ENCODE measurements around the gene FLNC.

Gene FLNC

DNA sequence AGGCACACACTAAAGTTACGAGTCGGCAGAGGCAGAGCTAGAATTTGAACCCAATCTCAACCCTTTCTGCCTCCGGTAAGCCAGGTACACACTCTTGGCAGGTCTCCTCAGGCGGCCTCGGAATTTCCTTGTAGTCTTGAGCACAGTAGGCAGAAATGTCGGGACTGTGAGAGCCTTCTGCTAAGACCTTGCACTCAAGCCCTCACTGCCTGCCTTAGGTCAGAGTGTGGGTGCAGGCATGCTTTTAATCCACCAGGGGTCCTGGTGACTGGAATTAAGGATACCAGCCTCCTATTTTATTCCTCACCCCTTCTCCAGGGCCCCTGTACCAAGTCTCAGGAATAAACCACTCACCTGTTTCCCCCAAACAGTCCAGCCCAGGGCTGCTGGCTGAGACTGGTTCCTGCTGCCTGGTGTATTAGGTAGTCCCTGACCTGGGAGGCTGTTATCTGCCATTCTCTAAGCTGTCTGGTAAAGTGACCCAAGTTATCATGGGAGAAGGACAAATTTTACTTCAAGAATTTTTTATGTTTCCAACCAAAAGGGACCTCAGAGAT lies 33.3 kb downstream of the FLNC start:
- peak; percentile 34 to 42 for DNase-seq

DNA sequence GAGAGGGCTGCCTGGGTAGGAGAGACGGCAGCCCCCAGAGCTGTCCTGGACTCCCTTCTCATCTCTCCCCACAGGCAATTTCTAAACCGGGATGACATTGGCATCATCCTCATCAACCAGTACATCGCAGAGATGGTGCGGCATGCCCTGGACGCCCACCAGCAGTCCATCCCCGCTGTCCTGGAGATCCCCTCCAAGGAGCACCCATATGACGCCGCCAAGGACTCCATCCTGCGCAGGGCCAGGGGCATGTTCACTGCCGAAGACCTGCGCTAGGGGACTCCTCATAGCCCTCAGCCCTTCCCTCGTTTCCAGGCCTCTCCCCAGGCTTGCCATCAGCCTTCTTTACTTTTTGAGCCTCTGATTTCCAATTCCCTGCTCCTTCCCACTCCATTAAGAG lies 35.1 kb downstream of the FLNC start:
- DNase-seq: no peak

DNA sequence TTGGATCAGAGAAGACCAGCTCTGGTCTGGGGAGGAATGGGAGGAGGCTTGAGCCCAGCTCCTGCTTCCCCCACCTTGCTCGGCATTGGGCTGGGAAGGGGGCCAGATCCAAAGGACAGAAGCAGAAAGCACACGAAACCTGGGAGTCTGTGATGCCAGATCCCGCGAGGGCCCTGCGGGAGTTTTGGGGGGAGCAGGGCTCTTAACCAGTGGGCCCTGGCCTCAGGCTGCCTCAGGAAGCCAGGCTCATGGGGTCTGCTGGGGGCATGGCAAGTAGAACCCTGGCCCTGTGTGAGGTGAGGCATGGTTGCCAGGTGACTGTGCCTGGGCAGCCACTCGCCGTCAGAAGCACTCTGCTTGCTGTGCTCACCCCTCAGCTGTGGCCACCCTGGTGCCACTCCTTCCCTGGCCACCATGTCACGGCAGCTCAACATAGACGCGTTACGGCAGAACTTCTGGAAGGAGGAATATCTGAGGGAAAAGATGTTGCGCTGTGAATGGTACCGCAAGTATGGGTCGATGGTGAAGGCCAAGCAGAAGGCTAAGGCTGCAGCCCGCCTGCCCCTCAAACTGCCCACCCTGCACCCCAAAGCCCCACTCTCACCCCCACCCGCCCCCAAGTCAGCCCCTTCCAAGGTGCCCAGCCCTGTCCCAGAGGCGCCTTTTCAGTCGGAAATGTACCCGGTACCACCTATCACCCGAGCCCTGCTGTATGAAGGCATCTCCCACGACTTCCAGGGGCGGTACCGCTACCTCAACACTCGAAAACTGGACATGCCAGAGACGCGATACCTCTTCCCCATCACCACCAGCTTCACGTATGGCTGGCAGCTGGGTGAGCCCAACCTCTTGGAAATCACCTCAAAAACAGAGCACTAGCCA lies 36.0 kb downstream of the FLNC start:
- DNase-seq: no peak

DNA sequence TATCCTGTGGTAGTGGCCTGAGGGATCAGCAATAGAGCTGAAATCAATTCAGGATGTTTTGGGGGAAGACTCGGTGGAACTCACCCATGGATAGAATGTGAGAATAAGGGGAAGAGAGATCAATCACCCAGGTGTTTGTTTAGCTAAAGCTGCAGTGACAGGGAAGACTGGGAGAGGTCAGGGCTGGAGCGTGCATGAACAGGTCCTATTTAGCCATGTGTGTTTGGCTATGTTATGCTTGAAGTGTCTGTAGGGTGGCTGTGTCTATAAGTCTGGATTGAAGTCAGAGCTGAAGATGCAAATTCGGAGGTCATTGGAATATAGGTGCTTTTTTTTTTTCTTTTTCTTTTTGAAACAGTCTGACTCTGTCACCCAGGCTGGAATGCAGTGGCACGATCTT lies 37.0 kb downstream of the FLNC start:
- no peak for DNase-seq

DNA sequence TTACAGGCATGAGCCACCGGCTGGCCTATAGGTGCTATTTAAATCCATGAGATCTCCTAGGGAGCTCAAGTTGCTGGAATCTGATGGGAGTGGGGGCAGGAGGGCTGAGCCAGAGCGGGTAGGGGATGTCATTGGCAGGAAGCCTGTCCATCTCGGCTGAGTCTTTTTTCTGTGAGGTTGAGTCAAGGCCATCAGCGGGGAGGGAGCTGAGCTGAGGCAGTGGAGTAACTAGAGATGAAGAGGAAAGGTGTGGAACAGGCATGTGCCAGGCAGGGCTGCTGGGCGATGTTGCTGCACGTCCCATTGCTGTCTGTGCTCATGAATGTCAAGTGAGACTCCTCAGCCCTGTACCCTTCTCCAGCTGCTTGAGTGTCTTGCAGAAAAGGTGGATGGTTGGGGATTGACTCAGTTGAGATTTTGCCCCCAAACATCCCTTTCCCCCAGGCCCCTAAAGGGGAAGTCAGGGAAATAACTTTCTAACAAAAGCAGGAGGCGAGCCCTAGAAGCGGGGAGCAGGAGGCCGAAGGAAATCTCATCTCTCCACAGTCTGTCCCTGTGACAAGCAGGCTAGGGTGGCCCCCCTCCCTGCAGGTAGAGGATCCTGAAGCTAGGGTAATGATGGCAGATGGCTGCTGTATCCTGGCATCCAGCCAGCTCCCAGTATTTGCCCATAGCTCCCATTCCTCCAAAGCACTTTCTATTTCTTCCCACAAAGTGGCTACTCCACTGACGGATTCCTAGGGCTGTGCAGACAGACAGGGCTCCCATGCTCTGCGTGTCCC lies 37.8 kb downstream of the FLNC start:
- no peak for DNase-seq

DNA sequence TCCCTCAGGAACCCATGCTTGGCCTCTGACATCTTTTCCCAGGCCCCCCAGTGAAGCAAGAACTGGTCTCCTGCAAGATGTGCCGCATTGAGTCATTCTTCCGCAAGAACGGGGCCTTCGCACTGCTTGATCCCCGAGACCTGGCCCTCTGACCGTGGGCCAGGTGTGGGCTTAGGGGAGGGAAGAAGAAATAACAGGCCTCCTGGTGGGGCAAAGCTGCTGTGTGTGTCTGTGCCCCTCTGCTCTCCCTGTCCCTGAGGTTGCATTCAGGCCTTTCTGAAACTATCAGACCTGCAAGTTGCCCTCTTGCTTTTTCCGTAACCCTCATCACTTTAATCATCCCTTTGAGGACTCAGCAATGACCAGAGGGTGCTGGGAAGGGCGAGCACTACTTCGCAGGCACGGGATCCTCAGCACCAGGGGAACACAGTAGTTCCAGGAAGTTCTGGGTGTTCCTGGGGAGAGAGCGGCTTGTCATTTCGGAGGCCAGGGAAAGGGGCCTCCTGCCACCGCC lies 38.5 kb downstream of the FLNC start:
- no peak for DNase-seq

DNA sequence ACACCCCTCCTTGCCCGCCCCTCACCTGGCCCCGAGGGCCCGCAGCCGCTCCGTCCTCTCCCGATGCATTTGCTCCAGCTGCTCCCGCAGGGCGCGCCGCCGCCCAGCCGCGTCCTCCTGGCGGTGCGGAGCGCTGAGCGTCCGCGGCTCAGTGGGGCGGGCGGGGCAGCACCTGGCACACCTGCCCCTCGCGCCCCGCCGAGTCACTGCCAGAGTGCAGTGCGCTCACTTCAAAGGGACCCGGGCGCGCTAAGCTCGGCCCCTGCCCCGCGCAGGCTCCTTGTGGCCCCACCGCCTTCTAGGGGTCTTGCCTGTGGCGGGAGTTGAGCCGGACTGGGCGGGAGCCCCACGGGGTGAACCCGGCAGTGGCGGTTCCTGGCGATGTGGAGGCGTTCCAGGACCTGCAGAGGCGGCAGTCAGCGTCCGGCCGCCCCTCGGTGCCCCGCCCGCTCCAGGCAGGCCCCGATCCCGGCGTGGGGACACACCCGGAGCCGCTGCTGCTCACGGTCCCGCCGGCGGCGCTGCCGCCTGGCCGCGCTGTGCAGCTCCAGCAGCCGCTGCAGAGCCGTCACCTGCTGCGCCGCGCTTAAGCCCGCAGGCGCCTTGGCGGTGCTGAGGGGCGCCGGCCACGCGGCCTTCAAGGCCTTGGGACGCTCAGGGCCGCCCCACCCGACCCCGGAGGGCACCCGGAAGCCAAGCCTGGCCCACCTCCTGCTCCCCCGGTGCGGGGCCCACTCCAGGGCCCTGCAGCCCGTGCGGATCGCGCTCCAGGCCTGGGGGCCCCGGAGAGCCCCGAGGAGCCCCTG lies 39.1 kb downstream of the FLNC start:
- DNase-seq: peak; percentile 22 to 41

DNA sequence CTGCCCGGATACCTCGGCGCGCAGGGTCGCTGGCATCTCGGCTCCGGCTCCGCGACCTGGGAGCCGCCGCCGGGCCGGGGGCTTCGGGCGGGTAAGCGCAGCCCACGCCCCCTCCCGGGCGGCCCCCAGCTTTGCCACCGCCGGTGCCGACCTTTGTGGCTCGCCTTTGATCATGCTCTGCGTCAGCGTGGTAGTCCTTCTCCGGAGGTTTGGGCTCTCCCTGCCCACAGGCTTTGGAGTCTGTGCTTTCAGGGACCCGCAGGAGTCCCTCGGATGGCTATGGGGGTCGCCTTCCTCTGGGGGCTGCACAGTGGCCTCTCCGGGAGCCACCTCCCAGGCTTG lies 39.7 kb downstream of the FLNC start:
- no peak for DNase-seq

DNA sequence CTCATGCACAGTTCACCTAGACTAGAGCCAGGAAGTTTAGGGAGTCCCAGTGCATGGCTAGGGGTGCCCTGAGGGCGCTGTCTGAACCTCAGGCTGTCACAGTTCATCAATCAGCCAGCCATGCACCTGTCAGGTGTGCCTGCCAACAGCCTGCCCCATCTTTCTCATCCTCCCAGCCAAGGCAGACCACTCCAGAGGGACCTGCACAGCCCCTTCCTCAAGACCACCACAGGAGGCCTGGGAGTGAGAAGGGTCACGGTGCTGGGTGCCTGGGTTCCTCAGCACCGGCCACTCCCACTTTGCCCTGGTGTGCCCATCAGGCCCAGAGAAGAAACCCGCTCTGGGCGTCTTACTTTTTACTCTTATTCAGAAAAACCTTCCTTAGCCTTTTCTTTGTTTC lies 40.8 kb downstream of the FLNC start:
- no peak for DNase-seq

DNA sequence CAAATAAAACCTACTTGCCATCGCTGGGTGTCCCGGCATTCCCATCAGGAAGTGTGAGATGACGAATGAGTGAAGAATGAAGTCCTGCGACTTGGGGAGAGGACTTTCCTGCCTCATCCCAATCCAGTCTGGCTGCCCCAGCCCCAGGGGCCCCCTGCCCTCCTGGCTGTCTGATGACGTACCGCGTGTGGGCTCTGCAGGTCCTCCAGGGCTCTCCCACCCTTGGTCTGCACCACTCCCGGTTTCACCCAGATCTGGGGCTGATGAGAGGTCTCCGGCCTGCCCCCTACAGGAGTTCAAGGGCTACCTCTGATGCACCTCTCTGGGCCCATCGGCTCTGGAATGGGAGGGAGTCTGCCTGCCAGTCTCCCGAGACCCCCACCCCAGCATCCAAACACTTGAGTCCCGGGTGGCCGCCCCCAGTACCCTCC lies 42.2 kb downstream of the FLNC start:
- no peak for DNase-seq

DNA sequence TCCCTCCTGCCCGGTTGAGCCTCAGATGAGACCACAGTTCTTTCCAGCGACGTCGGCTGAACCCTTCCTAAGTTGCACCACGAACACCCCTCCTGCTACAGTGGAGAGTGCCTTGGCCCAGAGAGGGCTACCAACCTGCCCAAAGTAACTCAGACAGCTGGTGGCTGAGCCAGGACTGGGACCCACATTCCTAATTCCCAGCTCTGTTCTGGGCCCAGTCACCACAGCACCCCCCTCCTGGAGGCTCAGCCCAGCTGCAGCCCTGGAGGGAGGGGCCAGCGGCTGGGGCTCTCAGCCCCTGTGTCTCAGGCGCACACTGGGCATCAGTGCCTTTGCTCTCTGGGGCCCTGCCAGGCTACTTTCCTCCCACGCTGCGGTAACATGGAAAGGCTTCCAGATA lies 43.0 kb downstream of the FLNC start:
- no peak for DNase-seq

DNA sequence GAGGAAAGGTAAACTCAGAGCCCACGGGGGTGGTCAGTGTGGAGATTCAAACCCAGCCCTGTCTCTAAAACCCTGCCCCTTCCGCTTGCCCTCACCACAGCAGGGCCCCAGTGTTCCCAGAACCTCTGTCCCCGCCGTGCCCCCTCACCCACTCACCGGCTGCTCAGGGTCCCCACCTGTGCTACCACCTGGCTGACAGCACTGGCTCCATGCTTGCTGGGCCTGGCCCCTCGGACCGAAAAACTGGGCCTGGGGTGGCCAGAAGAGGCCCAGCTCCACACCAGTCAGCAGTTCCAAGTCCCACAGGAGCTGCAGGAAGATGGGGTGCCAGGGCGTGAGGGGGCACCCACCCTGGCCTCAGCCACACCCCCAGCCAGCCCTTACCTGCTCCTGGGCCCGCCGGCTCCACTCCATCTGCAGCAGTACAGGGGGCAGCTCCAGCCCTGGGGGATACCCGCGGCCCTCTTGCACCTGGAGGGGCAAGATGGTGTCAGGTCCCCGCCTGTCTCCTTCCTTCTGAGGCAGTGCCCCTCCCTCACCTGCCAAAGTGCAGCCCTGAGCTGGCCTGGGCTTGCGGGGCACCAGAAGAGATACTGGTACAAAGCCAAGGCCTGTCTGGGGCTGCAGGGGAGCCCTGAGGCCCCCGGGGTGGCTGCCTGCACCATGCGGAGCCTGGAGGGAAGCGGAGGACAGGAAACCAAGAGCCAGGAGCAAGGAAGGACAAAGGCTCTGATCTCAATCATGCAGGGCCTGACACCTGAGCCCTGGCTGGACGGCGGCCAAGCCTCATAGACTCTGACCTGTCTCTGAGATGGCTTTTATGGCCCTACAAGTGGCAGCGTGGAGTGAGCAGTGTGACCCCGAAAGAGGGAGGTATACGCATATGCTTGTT lies 44.2 kb downstream of the FLNC start:
- no peak for DNase-seq

DNA sequence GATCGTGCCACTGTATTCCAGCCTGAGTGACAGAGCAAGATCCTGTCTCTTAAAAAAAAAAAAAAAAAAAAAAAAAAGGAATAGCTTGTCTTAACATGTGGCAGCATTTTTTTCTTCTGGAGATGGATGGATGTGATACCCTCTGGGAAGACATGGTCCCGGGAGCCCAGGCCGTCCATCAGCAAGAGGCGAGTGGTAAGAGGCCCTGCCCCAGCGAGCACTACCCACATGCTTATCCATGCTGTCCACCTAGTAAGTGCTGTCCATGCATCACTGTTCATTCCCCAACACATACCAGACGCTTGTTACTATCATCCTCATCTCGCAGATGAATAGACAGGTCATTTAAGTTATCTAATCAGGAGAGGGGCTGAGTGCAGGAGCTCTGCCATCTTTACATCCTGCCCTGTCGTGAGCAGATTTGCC lies 45.3 kb downstream of the FLNC start:
- DNase-seq: no peak

DNA sequence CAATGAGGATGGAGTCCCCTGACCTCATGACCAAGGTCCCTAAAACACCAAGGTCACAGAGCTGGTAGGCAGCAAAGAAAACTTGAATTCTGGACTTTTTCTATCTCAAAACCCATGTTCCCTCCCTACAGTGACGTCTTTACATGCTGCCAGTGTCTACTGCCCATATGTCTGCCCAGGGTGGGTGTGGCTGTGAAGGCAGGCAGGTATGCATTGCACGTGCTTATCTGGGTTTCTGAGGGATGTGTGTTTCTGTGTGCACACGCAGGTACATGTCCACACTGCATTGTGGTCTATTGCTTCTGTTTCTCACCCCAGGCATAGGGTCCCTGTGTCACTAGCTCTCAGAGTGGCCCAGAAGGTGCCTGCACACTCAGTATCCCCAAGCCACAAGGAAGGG lies 45.9 kb downstream of the FLNC start:
- no peak for DNase-seq

DNA sequence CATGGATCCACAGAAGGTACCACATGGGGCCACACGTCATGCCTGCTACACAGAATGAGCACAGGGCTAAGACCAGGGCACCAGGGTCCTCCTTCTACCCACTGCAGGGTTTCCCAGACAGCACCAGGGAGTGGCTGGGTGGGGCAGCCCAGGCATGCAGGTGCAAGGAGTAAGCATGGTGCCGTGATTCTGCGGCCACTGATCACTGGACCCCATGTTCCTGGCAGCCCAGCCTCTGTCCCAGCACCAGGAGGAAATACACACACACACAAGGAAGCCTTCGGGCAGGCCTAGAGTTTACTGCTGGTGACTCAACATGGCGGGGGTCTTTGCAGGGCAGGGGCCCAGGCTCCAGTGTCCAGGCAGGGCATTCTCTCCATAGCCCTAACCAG lies 46.4 kb downstream of the FLNC start:
- no peak for DNase-seq

DNA sequence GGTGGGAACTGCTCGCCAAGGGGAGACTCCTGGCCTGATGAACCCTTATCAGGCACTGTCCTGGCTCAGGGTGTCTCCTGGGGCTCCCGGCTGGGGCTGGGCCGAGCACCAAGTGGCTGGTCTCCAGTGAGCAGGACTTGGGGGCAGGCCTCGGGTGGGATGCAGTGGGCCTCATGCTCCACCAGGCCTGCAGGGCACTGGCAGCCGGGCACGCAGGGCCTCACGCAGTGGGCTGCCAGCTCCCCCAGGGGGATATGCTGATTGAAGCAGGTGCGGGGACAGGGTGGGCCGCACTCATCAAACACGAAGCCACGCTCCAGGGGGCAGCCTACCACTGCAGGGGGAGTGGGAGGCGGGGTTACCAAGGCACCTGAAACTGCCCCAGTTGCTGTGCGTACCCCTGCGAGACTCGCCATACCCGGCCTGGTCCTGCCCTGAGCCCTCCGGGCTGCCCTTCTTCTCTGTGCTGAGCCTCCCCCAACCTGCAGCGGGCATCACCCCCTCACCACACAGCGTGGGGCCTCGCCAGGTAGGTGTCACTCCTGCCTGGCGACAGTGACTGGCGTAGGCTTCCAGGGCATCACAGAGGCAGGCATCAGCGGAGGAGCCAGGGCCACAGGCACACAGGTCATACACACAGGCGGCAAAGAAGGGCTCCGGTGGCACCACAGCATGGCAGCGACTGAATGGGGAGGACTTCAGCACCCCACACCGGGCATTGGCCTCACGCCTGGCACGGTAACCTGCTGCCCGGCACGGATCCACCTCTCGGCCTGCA lies 47.0 kb downstream of the FLNC start:
- DNase-seq: no peak

DNA sequence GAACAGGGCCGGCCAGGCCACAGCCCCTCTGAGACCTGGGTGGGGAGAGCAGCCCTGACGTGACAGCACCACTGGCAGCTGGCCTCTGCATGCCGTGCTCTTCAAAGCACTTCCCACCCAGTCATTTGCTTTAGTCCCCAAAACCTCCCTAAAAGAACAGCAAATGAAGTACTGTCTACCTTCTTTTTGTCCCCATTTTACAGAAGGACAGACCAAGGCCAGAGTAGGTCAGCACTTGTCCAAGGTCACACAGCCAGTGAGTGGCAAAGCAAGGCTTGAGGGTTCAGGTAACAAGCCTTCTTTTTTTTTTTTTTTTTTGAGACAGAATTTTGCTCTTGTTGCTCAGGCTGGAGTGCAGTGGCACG lies 47.5 kb downstream of the FLNC start:
- DNase-seq: no peak

DNA sequence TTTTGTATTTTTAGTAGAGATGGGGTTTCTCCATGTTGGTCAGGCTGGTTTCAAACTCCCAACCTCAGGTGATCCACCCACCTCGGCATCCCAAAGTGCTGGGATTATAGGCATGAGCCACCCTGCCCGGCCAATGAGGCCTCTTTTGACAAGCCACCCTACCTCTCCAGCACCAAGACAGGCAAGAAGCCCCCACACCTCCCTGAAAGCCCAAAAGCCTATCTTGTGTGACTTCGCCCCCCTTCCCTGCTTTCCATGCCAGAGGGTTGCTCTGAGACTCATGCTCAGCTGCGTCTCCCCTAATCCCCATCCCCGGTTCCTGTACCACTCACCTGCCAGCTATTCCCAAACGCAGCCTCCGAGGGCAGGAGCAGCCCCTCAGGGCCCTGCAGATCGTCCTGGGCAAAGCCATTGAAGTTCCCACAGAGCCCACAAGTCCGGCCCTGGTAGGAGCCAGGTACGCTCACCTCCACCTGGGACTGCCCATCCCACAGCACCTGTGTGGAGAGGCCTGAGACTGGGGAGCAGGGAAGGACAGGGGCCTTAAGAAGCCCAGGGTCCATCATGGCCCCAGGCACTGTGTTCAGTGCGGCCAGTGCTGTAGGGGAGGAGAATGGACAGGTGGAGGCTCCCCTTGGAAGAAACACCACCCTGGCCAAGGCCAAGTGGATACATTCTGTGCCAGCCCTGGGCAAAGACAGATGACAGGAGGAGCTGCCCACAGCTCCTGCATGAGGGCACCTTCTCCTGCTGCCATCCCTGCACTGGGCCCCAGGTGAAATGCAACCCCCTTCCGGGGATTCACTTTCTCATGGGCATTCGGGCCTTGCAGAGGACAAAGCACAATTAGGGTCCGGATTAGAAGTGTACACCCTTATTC lies 48.3 kb downstream of the FLNC start:
- DNase-seq: no peak

DNA sequence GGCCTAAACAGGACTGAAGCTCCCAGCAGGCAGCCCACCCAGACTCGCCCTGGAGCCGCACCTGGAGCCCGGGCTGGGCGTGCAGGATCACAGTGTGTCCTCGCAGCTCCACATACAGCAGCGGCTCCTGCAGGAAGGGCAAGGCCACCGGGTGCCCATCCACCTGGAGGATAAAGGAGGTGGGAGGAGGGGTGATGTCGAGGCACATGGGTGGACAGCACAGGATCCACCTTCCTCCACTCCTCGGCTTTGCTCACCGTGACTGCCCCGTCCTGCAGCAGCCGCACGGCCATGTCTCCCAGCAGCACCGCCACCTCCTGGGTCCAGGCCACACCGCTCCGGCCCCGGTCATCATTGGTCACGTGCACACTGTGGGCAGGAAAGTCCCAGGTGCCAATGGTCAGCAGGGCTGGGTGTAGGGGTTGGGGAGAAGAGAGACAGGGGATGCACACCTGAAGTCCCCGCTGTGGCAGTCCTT lies 49.3 kb downstream of the FLNC start:
- DNase-seq: no peak

All from stimulated activated CD4-positive, alpha-beta T cell treated with anti-CD3 and anti-CD28 coated beads, Interleukin-2, amount 100 ng/mL, for 48 hours (primary cell).